ENCODE measurements around the gene MYD88.

Gene MYD88

DNA sequence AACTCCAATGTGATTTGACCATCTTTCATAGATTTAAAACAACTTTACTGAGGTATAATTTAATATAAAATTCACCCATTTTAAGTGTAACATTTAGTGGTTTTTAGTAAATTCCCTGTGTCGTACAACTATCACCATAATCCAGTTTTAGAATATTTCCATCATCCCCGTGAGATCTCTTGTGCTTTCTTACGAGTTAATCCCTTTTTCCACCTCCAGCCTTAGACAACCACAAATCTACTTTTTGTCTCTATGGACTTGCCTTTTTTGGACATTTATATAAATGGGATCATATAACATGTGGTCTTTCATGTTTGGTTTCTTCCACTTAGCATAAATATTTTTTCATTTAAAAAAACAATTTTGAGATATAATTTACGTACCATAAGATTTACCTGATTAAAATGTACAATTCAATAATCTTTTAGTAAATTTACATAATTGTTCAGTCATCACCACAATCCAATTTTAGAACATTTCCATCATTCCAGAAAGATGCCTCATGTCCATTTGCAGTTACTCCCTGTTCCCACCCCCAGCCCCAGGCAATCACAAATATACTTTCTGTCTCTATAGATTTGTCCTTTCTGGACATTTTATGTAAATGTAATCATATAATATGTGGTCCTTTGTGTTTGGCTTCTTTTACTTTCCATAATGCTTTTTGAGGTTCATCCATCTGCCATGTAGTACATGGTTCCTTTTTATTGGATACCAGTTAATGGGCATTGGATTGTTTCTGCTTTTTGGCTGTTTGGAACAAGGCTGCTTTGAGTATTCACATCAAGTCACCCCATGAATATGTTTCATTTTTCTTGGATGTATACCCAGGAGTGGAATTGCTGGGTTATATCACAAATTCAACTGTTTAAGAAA lies 29.9 kb downstream of the MYD88 start:
- no peak for DNase-seq

DNA sequence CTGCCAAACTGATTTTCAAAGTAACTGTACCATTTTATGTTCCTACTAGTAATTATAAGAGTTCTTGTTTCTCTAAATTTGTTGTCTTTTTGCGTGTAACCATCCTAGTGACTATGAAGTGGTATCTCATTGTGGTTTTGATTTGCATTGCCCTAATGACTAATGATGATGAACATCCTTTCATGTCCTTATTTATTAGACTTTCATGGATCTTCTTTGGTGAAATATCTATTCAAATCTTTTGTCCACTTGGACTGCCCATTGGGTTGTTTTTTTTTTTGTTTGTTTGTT lies 30.5 kb downstream of the MYD88 start:
- no peak for DNase-seq

DNA sequence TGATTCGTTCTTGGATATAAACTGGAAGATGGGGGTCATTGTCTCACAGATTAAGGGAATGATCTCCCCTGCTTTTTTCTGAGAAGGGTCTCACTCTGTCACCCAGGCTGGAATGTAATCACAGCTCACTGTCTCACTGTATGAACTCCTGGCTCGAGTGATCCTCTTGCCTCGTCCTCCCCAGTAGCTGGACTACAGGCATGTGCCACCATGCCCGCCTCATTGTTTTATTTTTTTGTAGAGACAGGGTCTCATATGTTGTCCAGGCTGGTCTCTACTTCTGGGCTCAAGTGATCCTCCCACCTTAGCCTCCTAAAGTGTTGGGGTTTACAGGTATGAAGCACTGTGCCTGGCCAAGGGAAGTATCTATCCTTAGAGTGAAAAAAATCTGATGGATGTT lies 32.3 kb downstream of the MYD88 start:
- DNase-seq: no peak

GRCh38 chr3:38171622-38172021 lies 33.2 kb downstream of the MYD88 start:
- no peak for DNase-seq

DNA sequence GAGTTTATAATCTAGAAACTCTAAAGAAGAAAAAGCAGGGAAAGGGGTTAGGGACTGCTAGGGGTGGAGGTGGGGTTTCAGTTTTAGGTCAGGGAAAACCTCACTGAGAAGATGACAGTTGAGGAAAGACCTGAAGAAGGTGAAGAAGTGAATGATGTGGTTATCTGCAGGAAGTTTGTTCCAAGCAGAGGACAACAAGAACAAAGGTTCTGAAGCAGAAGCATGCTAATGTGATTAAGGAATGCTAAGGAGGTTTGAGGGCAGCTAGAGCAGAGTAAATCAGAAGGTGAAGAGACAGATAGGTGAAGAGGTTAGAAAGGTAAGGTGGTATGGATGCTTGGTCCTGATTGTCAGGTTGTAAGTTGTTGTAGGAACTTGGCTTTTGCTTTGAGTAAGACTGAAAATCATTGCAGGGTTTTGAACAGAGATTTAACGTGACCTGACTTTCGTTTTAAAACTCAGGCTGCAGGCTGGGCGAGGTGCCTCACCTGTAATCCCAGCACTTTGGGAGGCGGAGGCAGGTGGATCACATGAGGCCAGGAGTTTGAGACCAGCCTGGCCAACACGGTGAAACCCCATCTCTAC lies 35.5 kb downstream of the MYD88 start:
- DNase-seq: no peak

GRCh38 chr3:38177181-38177580 lies 38.7 kb downstream of the MYD88 start:
- no peak for DNase-seq

- DNase-seq: no peak
Measured at GRCh38 chr3:38186781-38187180, 48.3 kb downstream of the MYD88 start.

- DNase-seq: no peak
Measured at GRCh38 chr3:38190481-38190881, 52.0 kb downstream of the MYD88 start.
